Muscle of back (tissue), 10 donors: Measurements from ENCODE around the gene CMTM6. TPM values are rescaled to one million over a fixed set of nuclear protein-coding genes. Genes with fewer than 3 reads are reported as not detected.

Experiments
- polyA plus RNA-seq, 10 donors: library from polyadenylated mRNA; unstranded; fragments of 120-200 nt; gene quantifications; one replicate each; pipeline ENCODE4 v1.2.1, GENCODE V29; 2013; ENCODE audit not compliant: insufficient read length in 10 of 10

The CMTM6 gene
- polyA plus RNA-seq, 10 donors: 22.1 to 34.6 (median 28.2) TPM

Other genes with a start within 250 kb of the CMTM6 start
- gene CMTM7, start 111.0 kb downstream of the CMTM6 start, polyA plus RNA-seq: 10 to 100 TPM; 14.3 to 25.4 (median 16.8) TPM
- 10 to 100 TPM; 28.4 to 38.7 (median 32.2) TPM for gene DYNC1LI1, start 68.0 kb upstream of the CMTM6 start, polyA plus RNA-seq
- 10 to 100 TPM; 18.2 to 35.0 (median 25.9) TPM for gene CNOT10, start 182.3 kb upstream of the CMTM6 start, polyA plus RNA-seq